GM18858 (cell line): Measurements from ENCODE around the gene MED22.
"Not testable (repeated sequence)": the region's sequence is repeated elsewhere in the genome, so short reads cannot be mapped to it uniquely, and the experiment has no call there.

Experiments
- ATAC-seq: cut with Tn5 transposase; IDR thresholded peaks from one replicate; pipeline ENCODE4 v1.9.1; 2021; ENCODE audit not compliant: unreplicated experiment

The MED22 gene

DNA sequence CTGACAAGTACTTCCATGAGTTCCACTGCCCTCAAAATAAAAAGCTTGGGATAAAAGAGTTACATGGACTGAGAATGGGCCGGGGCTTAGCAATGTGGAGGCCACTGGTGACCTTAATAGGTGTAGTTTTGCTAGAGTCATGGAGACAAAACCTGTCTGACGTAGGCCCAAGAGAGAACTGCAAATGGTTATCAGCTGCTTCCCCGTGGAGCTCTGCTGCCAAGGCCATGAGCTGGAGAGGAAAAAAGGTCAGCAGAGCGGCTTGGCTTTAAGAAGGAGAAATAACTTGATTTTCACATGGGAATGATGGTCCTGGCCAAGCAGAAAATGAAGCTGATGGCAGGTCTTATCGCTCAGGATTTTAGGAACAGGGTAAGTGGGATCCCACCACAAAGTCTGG is 8.3 kb downstream of the MED22 start:
- ATAC-seq = no peak

DNA sequence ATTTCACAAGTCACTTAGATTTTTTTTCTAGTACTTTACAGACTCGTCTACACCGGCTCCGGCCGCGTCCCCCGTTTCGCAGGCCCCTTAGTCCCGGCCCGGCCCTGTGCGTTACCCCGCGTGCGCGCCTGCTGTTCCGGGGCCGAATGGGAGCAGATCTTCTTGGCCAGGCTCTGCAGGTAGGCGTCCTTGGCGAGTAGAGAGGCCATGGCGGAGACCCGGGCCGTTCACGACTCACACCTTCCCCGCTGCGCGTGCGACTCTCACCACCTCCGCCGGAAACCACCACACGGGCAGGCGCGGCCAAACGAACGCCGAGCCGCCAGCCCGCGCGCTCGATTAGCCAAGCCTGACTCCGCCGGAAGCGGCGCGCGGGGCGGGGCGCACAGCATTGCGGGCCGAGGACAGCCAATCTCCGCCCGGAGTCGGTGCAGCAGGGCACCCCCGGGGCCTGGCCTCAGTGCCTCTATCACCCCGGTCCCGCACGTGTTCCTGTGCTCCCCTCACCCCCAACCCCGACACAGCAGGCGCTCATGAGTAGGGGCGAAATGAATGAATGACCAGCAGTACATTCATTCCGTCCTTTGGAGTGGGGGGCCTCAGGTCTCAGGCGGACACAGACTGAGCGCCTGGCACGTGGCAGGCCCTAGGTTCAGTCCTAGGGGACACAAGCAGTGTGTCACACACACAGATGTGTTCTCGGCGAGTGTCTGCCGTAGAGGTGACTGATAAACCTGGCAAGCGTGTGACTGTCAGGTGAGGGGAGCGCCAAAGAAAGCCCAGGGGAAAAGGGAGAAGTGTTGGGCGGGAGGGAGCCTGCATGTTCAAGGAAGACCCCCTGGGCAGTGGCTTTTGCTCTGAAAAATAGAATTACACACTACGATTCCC is 11.8 kb downstream of the MED22 start, which contains the start of gene SURF6:
SURF6 (minus strand) TSS at position 265 of the 888 bp plus-strand sequence; CDS start at position 209, 56 bp downstream.
- ATAC-seq = peak; percentile 65

DNA sequence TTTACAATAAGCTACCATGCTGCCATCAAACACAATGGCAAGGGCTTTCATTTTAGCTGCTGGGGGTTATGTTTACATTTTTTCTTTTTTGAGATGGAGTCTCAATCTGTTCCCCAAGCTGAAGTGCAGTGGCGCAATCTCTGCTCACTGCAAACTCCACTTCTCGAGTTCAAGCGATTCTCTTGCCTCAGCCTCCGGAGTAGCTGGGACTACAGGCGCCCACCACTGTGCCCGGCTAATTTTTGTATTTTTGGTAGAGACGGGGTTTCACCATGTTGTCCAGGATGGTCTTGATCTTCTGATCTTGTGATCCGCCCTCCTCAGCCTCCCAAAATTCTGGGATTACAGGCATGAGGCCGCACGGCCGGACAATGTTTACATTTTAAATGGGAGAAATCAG is 13.0 kb downstream of the MED22 start:
- ATAC-seq = not testable (repeated sequence)

DNA sequence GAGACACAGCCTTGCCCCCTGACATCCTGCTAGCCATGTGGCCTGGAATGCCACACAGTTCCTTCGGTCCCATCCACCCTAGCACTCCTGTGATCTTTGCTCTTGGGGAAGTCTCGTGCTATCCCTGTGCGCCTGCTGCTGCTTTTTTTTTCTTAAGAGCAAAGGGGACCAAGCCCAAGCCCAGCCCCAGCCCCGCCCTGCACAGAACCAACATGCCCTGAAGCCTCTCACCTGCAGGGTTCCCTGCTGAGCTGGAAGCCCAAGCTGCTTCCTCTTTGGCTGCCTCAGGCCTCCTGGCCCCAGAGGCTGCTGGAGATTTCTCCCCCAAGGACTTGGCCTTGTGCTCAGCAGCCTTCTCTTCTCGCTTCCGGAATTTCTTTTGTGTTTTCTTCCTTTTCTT is 13.8 kb downstream of the MED22 start:
- no peak for ATAC-seq

DNA sequence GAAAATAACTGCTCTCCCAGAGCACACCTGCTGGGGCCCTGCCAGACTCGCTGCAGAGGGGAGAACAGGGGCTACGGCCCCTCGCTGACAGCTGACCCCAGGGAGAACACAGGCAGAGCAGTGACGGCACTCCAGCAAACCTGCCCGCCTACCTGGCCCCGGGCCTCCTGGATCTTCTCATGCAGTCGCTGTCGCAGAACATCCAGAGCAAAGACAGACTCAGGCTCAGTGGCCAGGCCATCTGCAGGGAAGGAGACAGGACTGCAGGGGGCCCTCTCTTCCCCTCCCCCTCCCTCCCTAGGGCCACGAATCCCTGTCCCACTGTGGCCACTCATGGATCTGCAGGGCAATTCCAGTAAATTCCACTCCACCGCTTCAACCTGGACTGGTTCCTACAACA is 14.4 kb downstream of the MED22 start:
- no peak for ATAC-seq

DNA sequence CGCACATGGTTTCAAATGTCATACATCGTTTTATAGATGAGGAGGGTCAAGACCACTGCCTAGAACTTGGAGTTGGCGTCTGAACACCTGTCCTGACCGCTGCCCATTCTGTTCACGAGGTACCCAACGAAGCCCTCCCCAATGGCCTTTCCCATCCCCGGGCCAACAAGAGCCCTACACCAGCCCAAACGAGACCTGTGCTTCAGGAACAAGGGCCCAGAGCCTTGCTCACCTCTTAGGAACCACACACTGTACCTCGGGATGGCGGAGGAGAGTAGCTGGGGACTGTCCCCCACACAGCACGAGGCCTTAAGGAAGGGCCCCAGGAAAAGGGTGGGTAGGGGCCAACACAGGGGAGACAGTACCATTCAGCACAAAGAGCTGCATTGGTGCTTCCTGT is 14.9 kb downstream of the MED22 start:
- ATAC-seq = no peak

DNA sequence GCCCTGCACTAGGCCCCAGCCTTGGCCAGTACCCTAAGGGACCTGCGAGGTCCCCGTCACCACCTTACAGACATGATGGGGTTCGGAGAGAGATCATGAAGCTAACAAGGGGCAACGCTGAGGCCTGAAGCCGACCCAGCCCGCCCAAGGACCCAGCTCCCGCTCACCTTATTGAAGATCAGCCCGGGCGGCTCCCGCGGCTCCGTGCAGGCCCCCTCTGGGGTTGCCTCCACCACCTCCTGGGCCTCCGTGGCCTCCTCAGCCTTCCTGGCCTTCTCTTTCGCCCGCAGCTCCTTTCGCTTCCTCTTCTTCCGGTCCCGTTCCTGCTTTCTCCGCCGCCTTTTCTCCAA is 15.6 kb downstream of the MED22 start:
- ATAC-seq = no peak

DNA sequence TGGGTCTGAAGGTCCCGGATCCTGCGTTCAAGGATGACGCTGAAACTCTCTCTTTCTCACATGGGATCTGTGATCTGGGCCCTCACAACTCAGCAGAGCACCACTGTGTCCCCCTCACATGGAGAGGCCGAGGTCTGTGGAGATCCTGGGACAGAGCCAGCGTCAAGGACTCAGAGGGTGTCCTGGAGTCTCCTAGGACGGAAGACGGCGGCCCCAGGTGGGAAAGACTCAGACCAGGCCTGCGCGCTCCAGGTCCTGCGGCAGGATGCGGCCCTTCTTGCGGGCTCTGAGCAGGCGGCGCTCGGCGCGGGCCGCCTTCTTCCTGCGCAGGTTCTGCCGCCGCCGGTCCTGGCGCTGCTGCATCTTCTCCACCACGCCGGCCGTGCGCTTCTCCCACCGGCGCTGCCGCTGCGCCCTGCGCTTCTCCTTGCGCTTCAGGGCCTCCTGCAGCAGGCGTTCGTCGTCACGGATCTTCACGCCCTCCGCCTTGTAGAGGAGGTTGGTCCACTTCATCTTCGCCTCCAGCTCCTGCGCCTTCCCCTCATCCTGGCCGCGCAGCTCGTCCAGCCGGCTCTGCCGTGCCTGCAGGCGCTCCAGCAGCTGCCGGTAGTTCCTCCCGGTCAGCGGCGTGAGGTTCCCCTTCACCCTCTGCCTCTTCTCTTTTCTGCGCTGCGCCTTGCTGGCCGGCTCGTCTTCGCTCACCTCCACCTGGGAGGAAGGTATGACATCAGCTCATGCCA is 16.1 kb downstream of the MED22 start:
- no peak for ATAC-seq

DNA sequence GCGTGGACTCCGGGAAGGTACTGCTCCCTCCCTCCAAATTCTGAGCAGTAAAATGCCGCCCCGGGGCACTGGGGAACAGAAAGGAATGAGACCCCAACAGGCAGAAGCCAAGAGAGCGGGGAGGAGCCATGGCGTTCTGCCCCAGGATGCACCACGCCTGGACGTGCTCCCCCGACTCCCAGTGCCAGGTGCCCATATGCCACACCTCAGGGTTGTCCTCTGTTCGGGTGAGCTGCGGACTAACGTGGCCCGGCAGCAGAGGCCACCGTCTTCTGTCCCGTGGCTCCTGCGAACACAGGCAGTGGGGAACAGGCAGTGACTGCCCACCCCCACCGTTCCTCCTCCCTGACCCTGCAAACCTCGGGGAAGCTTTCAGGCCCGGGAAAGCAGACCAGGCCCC is 16.7 kb downstream of the MED22 start:
- no peak for ATAC-seq

DNA sequence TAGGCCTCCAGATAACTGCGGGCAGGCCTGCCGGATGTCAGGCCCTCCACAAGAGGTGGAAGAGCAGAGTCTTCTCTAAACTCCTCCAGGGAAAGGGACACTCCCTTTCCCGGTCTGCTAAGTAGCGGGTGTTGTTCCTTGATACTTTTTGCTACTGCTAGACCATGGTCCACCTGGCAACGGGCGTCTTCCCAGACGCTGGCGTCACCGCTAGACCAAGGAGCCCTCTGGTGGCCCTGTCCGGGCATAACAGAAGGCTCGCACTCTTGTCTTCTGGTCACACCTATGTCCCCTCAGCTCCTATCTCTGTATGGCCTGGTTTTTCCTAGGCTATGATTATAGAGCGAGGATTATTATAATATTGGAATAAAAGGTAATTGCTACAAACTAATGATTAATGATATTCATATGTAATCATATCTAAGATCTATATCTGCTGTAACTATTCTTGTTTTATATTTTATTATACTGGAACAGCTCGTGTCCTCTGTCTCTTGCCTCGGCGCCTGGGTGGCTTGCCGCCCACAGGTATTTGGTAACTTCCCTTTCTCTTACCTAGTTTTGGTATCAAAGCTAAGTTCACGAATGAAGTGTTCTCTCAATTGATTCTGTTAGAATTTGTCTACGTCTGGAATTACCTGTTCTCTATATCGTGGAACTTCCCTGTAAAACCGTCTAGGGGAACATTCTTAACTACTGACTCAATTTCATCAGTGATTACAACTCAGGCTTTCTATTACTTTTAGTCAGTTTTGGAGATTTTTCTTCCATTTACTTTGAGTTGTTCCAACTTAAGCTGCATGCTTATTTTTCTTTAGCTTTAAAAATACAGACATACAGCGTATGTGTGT is 18.4 kb downstream of the MED22 start:
- not testable (repeated sequence) for ATAC-seq

DNA sequence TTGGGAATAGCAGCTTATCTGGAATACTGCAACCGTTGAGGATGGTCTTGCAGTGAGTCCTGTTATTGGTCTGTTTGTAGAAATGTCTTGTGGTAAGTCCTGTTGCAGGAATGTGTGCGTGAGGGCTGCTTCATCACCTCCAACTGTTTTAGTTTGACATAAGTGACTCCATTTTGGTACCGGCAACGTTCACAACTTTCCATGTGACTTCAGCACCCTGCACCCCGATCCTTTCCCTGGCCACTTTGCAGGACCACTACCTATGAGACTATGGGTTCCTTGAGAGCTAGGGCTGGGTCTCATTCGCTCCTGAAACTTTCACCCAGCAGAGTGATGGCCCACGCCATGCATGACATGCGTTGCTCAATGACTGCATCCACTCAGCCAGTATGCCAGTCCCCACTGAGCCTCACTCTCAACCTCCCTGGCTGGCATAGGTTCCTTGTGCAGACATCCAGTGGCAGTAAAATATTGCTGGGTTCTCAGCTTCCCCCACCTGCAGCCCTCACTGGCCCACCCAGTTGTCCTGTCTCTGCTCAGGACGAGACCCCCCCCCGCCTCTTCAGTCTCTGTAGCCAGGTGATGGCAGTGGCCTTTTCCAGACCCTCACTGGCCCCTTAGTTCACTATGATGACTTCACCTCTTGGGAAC is 20.0 kb downstream of the MED22 start:
- ATAC-seq = no peak

DNA sequence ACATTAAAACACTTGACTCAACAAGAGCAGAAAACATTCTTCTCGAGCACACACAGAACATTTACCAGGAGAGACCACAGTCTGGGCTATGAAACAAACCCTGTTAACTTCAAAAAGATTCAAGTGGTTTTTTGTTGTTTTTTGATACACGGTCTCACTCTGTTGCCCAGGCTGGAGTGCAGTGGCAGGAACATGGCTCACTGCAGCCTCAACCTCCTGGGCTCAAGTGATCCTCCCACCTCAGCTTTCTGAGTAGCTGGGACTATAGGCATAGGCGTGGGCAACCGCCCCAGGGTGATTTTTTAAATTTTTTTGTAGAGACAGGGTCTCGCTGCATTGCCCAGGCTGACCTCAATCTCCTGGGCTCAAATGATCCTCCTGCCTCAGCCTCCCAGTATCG is 20.9 kb downstream of the MED22 start:
- not testable (repeated sequence) for ATAC-seq

DNA sequence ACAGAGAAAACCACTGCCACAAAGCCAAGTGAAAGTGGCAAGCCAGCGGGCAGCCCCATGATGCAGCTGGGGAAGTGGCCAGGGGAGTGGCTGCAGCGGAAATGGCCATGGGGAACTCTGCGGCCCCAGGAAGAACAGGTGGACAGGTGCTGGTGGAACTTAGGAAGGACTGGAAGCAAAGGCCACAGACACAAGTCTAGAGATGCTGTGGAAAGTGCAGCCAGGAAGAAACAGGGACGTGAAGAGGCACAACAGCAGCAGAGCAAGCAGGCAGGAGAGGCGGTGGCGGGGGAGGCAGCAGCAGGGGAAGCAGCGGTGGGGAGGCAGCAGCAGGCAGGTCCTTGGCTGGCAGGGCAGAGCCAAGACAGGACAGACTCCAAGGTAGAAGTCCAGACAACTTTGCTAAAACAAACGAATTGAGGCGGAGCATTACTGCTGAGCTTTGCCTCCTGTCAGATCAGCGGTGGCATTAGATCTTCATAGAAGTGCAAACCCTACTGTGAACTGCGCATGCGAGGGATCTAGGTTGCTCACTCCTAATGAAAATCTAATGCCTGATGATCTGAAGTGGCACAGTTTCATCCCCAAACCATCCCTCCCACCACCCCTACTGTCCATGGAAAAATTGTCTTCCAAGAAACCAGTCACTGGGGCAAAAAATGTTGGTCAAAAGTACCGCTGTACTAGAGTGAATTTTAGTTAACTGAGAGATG is 23.8 kb downstream of the MED22 start:
- ATAC-seq = no peak

DNA sequence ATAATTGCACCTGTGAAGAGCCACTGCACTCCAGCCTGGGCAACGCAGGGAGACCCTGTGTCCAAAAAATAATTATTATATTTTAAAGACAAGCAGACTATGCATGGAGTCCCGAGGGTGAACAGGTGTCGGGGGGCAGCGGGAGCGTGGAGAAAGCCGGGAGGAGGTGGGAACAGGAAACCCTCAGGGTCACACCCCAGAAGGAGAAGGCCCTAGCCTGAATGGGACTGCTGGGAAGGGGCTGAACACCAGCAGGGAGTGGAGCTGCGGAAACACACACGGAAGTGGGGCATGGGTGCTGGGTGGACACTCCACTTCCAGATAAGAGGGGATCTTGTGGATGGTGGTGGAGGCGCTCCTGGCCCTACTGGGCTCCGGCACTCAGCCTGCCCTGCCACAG is 24.7 kb downstream of the MED22 start:
- no peak for ATAC-seq

DNA sequence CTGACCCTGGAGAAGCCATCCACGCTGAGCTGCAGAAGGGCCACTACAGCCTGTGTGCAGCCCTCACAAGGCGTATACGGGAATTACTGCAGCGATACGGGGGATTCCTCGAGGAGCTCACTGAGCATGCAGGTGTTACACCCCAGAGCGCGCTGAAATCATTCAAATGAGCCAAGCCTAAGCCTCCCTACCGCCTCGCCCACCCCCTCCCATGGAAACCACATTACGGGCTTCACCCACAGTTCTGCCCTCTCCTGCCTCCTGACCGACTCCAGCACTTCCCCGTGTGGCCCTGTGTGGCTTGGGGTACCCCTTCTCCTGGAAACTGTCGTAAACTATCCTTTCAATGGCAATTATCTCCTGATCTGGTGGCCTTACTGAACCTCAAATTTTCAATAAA is 25.2 kb downstream of the MED22 start:
- ATAC-seq = no peak

DNA sequence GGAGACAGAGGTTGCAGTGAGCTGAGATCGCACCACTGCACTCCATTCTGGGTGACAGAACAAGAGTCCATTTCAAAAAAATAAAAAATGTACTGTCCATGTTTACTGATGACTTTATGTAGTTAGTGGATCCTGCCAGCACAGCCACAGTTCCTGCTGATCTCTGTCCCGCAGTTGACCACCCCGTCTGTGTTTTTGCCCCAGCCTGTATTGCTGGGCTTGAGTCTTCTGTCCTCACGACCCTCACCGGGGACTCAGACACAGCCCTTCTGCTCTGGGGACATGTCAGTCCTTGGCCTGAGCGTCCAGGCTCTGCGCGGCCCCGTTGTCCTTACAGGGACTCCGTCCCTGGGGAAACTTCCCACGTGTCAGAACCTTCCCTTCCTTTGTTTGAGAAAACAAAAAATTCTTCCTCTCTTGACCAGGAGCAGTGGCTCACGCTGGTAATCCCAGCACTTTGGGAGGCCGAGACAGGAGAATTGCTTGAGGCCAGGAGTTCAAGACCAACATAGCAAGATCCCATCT is 26.5 kb downstream of the MED22 start:
- ATAC-seq = no peak

DNA sequence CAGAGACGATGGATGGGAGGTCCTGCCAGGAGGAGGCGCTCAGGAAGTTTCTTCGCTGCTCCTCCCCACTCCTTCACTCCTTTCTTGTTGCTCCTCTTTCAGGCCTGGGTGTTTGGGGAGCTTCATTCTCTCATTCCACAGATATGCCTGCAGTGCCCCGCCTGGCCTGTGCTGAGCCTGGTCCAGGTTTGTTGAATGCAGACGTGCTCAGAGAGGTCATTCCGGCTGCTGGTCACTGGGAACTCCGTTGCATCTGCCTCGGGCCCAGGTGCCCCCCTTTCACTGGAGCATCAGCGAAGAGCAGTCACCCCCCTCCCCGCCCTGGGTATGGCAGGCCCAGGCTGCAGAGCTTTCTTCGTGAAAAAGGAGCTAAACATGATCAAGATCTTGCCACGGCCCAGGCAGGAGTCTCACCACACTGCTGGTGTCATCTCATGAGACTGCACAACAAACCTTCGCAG is 27.5 kb downstream of the MED22 start:
- ATAC-seq = no peak

DNA sequence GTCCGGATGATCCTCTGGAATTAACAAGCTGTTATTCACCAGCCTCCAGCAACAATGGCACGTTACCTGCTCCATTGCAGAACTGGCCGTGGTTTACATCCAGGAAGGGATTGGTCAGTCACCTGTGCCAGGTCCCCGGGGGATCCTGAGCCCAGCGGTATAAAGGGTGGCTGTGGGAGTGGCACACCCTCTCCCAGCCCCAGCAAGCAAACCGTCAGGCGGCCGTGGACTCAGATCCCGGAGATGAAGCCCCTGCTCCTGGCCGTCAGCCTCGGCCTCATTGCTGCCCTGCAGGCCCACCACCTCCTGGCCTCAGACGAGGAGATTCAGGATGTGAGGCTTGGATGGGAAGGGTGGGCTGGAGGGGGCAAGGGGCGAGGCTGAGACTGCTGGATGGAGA is 30.4 kb downstream of the MED22 start:
- not testable (repeated sequence) for ATAC-seq

DNA sequence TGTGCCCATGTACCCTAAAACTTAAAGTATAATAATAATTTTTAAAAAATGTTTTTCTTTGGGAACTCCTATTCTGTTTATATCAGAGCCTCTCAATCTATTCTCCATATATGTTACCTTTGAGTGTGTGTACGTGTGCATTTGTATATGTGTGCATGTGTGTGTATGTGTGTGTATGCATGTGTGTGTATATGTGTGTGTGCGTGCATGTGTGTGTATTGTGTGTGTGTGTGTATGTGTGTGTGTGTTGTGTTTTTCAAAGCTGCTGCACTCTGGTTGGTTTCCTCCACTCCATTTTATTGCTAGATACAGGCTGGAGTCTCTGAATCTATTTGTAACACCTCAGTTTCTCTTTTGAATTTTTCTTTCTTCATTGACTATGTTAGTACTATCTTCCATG is 31.9 kb downstream of the MED22 start:
- no peak for ATAC-seq

DNA sequence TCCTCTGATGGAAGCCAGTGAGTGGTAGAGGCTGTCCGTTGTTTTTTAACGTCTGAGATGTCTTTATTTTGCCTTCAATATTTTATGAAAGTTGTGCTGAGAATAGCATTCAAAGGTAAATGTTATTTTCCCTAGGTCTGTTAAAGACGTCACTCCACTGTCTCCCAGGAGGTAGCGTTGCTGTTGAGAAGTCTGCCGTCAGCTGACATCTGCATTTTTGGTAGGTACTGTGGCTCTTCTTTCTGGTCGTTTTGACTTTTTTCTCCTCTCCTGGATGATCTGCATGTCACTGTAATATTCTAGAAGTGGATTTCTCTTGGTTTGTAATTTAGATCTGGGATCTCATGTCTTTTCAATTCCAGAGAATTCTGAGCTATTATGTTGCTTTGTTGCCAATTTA is 38.3 kb downstream of the MED22 start:
- no peak for ATAC-seq
